Thyroid gland (tissue), 4 donors: ENCODE results near the gene NUP88. TPM values are rescaled to one million over a fixed set of nuclear protein-coding genes. Genes with fewer than 3 reads are reported as not detected.

Experiments
- DNase-seq, 2 donors: peaks; one replicate each; pipeline ENCODE4 v3.0.0-alpha.2; 2019
- H3K27ac ChIP-seq, 3 donors: fragments of 200-600 bp; sonication (generic); 1 replicate in 2 of 3; 2 replicates in 1 of 3; pipeline ENCODE4 v1.5.1; 2016 to 2019; ENCODE audit warnings: mild to moderate bottlenecking in 1 of 3, moderate library complexity in 1 of 3
- H3K27me3 ChIP-seq: fragments of 200-600 bp; sonication (generic); one replicate; pipeline ENCODE4 v1.5.1; 2019
- H3K36me3 ChIP-seq, 2 donors: fragments of 200-600 bp; sonication (generic); one replicate each; pipeline ENCODE4 v1.5.1; 2016 to 2019
- H3K4me1 ChIP-seq, 2 donors: fragments of 200-600 bp; sonication (generic); one replicate each; pipeline ENCODE4 v1.5.1; 2017 to 2019
- H3K4me3 ChIP-seq, 3 donors: fragments of 200-600 bp; sonication (generic); replicated peaks in 1 of 3; 1 replicate in 2 of 3; 2 replicates in 1 of 3; pipeline ENCODE4 v1.5.1; 2016; ENCODE audit warnings: mild to moderate bottlenecking in 1 of 3
- H3K9me3 ChIP-seq: fragments of 200-600 bp; sonication (generic); one replicate; pipeline ENCODE4 v1.5.1; 2017
- CTCF ChIP-seq, 6 experiments: fragments of 200-600 bp in 3 of 6; fragments of 450-650 bp in 3 of 6; sonication (generic) in 3 of 6; IDR thresholded peaks; one replicate each; pipeline ENCODE4 v1.5.1; 2016 to 2019; ENCODE audit warnings: antibody characterized with exemption in 6 of 6, mild to moderate bottlenecking in 2 of 6, inconsistent platforms in 1 of 6, moderate library complexity in 1 of 6
- POLR2A ChIP-seq, 2 donors: fragments of 450-650 bp; IDR thresholded peaks; one replicate each; pipeline ENCODE4 v1.6.1; 2017; ENCODE audit warnings: antibody characterized with exemption in 2 of 2, mild to moderate bottlenecking in 2 of 2, moderate library complexity in 1 of 2
- WGBS, 2 donors: methylation state at CpG; one replicate each; pipeline ENCODE4 v1.1.5; 2017; 5-methylcytosine and 5-hydroxymethylcytosine counted together
- intact Hi-C: fragments of 100-400 bp; cut with DNase I; formaldehyde crosslinking; loops from one replicate; pipeline ENCODE4 v1.15.1; 2023
- total RNA-seq, 4 donors: library from RNA; depleted of rRNA; stranded (reverse); fragments of >200 nt; gene quantifications; one replicate each; pipeline ENCODE4 v1.2.3, GENCODE V29; 2016

Gene NUP88
- total RNA-seq, 4 donors from 2014 or later = 84.8 to 158 (median 134) TPM

GRCh38 chr17:5362162-5362811 lies 57.2 kb downstream of the NUP88 start:
- H3K9me3 ChIP-seq = no peaks in the 10 kb centered on the region
- intact Hi-C loops = no loop called here
- DNase-seq = no peak
- H3K27ac ChIP-seq = no peak overlapping the region
- TF ChIP-seq POLR2A (IDR thresholded peaks at IDR 0.05) (no peak), CTCF (IDR thresholded peaks at IDR 0.05) (no peak)
- no peaks in the 10 kb centered on the region for H3K27me3 ChIP-seq
- no peaks in the 10 kb centered on the region for H3K4me1 ChIP-seq
- no peak overlapping the region for H3K4me3 ChIP-seq
- H3K36me3 ChIP-seq = peaks cover 14 to 42% of the 10 kb centered on the region in 2 donors
- 70 to 75% methylated on average over 7 of the region's 7 CpGs for WGBS, 2 donors

- DNase-seq = no peak
- no peaks in the 10 kb centered on the region for H3K9me3 ChIP-seq
- no peaks in the 10 kb centered on the region for H3K4me1 ChIP-seq
- 83 to 84% methylated on average over 9 of the region's 9 CpGs for WGBS, 2 donors
- no peak overlapping the region for H3K4me3 ChIP-seq
- H3K27ac ChIP-seq = no peak overlapping the region
- intact Hi-C loops = no loop called here
- H3K27me3 ChIP-seq = no peaks in the 10 kb centered on the region
- H3K36me3 ChIP-seq = peaks cover 14 to 39% of the 10 kb centered on the region in 2 donors
- TF ChIP-seq POLR2A (IDR thresholded peaks at IDR 0.05) = no peak
- no peak for TF ChIP-seq CTCF (IDR thresholded peaks at IDR 0.05)
Measured at GRCh38 chr17:5361426-5361825, 58.0 kb downstream of the NUP88 start.

GRCh38 chr17:5355421-5356129 lies 63.9 kb downstream of the NUP88 start:
- no peak for DNase-seq
- no peak overlapping the region for H3K27ac ChIP-seq
- WGBS, 2 donors = 57 to 60% methylated on average over 3 of the region's 3 CpGs
- no peaks in the 10 kb centered on the region for H3K9me3 ChIP-seq
- intact Hi-C loops = no loop called here
- no peaks in the 10 kb centered on the region for H3K27me3 ChIP-seq
- H3K4me1 ChIP-seq = no peaks in the 10 kb centered on the region
- peaks cover 10 to 22% of the 10 kb centered on the region in 2 donors for H3K36me3 ChIP-seq
- no peak for TF ChIP-seq CTCF (IDR thresholded peaks at IDR 0.05)
- TF ChIP-seq POLR2A (IDR thresholded peaks at IDR 0.05) = no peak
- H3K4me3 ChIP-seq = no peak overlapping the region

DNA sequence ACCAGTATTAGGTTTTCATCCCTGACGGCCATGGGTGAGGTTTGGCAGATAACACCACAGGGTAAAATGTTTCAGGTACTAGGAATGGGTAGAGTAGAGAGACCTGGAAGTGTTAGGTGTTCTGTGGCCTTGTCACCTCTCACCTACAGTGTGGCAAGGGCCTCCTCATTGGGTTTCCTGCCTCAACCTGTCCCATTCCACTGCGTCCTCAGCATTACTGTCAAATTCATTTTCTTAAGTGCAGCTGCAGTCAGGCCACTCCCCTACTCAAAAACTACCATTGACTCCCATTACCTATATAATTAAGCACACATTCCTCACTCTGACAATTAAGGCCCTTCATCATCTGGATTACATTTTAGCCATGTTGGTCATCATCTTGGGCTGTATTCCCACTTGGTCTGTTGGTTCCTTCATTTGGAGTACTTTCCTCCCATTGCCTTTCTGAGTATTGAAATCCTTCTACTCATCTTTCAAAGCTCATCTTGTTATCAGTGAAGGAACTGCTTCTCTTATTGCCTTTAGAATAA lies 64.5 kb downstream of the NUP88 start:
- no peaks in the 10 kb centered on the region for H3K9me3 ChIP-seq
- TF ChIP-seq POLR2A (IDR thresholded peaks at IDR 0.05) = no peak
- no peak for TF ChIP-seq CTCF (IDR thresholded peaks at IDR 0.05)
- H3K27me3 ChIP-seq = no peaks in the 10 kb centered on the region
- WGBS, 2 donors = 91 to 95% methylated on average over 2 of the region's 2 CpGs
- intact Hi-C loops = no loop called here
- H3K27ac ChIP-seq = no peak overlapping the region
- peaks cover 10 to 24% of the 10 kb centered on the region in 2 donors for H3K36me3 ChIP-seq
- H3K4me1 ChIP-seq = no peaks in the 10 kb centered on the region
- H3K4me3 ChIP-seq = no peak overlapping the region
- DNase-seq = no peak

GRCh38 chr17:5354310-5354709 lies 65.2 kb downstream of the NUP88 start:
- H3K36me3 ChIP-seq = peaks cover 10 to 24% of the 10 kb centered on the region in 2 donors
- intact Hi-C loops = no loop called here
- WGBS, 2 donors = 93 to 95% methylated on average over 2 of the region's 2 CpGs
- DNase-seq = no peak
- no peaks in the 10 kb centered on the region for H3K27me3 ChIP-seq
- no peaks in the 10 kb centered on the region for H3K4me1 ChIP-seq
- no peak overlapping the region for H3K27ac ChIP-seq
- TF ChIP-seq CTCF (IDR thresholded peaks at IDR 0.05) (no peak), POLR2A (IDR thresholded peaks at IDR 0.05) (no peak)
- H3K4me3 ChIP-seq = no peak overlapping the region
- no peaks in the 10 kb centered on the region for H3K9me3 ChIP-seq
